HG02970 (cell line): Measurements from ENCODE around the gene TCF19.
"Not testable (repeated sequence)": the region's sequence is repeated elsewhere in the genome, so short reads cannot be mapped to it uniquely, and the experiment has no call there.

Experiments used
- ATAC-seq: cut with Tn5 transposase; IDR thresholded peaks from one replicate; pipeline ENCODE4 v1.9.1; 2021; ENCODE audit warnings: mild to moderate bottlenecking, moderate library complexity, moderate number of reproducible peaks; ENCODE audit not compliant: unreplicated experiment, low FRiP score

Gene TCF19

DNA sequence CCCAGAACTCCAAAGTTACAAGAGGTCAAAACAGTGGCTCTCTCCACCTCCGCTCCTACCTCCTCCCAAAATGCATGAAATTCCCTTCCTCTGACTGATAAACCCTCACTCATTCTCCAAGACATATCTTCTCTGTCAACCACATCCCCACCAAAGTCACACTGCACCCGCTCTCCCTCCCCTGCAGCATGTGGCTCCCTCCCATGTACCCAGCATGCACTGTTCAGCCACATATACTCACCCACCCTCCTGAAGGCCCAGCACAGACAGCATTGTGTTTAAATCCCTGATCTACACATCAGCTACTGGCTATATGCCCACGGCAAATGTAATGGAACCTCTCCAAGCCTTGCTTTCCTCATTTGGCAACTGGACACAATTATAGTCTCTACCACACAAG is 17.6 kb downstream of the TCF19 start:
- no peak for ATAC-seq

DNA sequence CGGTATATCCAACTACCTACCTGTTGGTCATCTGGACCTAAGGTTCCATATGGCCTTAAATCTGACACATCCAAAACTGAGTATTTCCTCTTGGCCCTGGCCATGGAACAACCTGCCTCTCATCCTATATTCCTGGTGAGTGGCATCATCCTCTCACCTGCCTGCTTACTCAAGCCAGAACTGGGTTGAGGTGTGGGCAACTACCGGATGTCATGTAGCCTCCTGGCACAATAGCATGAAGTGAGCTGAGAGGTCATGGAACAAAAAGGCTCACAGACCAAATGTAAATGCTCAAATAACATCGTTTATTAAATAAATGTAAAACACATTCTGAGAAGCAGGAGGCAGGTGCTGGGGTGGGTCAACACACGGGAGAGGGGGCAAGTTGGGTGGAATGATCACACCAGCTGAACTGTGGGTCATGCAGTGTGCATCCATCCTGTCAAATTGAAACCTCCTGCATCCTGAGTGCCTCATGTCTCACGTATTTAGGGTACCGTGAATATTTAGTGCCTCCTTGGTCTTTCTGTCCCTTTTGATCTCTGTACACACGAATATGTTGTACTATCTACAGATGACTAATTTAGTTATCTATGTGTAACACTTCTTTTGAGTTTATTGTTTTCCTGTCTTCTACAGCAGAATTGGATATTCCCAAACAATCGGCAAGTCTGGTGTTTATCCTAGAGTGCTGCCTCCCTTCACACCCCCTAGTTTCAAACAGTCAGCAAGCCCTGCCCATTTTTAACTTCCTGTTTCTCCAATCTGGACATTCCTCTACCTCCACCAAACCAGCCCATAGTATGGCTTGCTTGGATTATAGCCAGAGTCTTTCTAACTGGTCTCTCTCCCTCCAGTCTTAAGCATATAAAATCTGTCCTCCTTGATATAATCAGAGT is 20.0 kb downstream of the TCF19 start:
- ATAC-seq = no peak

DNA sequence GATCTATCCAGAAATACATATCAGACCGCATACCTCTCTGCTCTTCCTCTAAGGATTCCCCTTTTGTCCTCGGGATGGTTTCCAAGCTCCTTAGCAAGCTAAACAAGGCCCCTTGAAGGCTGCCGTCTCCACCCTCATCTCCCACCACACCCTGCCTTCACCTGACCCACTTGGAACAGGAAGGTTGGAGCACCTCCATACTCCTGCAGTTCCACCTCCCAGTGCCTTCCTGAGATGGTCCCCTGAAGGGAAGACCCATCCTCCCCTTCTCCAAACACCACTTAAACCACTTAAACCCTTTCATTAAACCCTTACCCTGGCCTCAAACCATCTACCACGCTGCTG is 20.6 kb downstream of the TCF19 start:
- no peak for ATAC-seq

DNA sequence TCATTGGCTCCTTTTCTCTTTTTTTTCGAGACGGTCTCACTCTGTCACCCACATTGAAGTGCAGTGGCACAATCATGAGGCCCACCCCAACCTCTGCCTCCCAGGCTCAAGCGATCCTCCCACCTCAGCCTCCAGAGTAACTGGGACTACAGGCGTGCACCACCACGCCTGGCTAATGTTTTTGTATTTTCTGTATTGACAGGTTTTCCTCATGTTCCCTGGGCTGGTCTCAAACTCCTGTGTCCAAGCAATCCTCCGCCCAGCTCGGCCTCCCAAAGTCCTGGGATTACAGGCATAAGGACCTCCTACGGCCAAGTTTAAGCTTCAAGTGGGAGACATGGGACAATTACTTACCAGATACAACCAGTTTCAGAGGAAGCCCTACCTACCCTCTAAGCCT is 21.5 kb downstream of the TCF19 start:
- ATAC-seq = no peak

DNA sequence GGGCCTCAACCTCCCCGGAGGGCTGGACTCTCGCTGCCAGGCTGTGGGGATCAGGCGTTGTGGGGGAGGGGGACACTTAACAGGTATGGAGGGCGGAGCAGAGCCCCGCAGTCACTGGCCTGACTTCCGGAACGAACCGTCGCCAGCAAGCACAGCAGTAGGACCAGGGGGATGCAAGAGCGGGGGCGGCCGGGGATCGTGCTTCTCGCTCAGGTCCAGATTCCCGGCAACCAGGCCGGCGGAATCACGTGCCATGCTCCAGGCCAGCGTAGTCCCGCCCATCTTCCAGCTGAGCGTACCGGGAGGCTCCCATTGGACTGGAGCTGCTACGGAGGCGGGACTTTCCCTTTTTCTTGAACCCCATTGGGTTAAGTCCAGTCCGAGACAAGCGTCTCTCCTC is 22.1 kb downstream of the TCF19 start:
- ATAC-seq = no peak

DNA sequence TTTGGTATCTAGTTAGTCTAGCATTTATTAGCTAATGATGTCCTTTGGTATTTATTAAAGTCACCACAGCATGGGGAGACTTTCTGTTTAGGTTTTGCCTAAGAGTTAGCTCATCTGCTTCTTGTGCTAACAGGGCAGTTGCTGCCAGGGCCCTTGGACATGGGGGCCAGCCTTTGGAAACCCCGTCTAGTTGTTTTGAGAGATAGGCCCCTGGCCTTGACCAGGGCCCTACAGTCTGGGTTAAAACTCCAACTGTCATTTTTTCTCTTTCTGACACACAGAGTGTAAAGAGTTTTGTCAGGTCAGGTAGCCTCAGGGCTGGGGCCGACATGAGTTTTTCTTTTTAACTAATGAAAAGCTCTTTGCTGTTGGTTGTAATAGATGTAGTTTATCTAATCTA is 24.9 kb downstream of the TCF19 start:
- ATAC-seq = not testable (repeated sequence)

DNA sequence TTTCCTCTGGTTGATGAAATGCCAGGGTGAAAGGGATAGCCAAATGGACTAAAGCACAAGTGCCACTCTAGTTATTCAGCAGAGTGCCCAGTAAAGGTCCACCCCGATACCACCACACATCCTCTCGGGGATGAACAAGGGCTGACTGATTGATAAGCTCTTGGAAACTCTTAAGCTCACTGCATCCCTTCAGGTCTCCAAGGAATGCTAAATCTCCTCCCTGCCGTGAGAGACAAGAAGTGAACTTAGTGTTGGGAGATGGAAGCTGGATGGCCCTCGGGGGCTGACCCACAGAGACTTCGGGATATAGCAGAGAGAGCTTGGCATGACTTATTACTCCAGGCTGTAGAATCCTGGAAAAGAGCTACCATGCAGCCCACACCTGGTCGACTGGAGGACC is 25.5 kb downstream of the TCF19 start:
- not testable (repeated sequence) for ATAC-seq

DNA sequence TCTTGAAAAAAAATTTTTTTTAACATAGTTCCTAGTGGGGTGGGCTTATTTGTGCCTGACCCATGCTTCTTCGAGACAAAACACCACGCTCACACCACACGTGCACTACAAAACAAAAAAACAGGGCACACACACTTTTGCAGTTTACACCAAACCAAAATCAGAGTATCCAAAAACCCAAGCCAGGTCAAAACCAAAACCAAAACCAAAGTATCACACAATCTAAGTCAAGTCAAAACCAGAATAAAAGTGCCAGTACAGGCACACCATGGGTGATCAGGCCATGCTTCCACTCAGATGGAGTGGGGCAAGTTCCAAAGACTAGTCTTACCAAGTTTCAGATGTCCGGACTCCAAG is 27.3 kb downstream of the TCF19 start:
- not testable (repeated sequence) for ATAC-seq

DNA sequence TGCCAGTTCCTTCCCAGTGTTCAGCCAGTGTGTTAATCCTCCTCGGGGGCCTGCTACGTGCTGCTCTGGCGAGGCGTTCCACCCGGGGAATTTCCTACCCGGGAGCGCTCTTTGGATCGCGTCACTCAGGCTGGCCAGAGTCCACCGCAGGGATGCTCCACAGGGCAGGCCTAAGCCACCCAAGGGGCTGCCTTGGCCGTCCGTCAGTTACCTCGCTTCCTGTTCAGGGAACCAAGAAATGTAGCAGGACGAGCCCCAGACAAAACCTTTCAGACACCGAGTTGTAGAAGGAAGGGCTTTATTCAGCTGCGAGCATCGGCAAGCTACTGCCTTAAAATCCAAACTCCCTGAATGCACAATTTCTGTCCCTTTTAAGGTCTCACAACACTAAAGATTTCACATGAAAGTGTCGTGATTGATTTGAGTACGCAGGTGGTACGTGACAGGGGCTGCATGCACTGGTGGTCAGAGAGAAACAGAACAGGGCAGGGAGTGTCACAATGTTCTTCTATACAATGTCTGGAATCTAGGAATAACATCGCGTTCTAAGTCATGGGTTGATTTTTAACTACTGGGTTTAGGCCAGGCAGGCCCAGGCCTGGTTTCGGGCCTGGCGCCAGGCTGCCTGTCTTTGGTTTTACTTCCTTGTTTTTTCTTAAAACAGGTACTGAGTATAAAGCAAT is 27.8 kb downstream of the TCF19 start:
- no peak for ATAC-seq

DNA sequence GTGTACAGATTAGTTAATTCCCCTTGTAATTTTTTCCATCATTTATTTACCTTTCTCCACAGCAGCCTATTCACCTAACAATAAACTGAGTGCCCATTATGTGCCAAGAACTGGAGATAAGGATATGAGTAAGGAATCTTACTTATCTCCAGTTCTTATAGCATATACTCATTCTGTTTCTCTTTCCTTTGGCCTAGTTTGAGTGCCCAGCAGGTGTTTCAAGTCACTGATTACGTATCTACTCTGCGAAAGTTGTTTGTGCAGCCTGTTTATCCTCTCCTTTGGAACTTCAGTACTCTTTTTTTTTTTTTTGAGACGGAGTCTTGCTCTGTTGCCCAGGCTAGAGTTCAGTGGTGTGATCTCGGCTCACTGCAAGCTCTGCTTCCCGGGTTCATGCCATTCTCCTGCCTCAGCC is 29.4 kb downstream of the TCF19 start:
- no peak for ATAC-seq

DNA sequence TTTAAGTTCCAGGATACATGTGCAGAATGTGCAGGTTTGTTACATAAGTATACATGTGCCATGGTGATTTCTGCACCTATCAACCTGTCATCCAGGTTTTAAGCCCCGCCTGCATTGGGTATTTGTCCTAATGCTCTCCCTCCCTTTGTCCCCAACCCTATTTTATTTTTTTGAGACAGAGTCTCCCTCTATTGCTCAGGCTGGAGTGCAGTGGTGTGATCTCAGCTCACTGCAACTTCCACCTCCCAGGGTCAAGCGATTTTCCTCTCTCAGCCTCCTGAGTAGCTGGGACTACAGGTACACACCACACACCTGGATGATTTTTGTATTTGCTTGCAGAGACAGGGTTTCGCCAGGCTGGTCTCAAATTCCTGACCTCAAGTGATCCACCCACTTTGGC is 30.8 kb downstream of the TCF19 start:
- ATAC-seq = not testable (repeated sequence)

DNA sequence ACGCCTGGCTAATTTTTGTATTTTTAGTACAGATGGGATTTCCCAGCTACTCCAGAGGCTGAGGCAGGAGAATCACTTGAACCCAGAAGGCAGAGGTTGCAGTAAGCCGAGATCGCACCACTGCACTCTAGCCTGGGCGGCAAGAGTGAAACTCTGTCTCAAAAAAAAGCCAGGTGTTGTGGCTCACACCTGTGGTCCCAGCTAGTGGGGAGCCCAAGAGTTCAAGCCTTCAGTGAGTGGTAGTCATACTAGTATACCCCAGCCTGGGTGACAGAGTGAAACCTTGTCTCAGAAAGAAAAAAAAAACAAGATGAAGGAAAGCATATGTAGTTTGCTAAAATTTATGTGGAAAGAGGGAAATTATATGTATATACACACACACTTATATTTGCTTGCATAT is 32.1 kb downstream of the TCF19 start:
- ATAC-seq = peak; percentile 63

DNA sequence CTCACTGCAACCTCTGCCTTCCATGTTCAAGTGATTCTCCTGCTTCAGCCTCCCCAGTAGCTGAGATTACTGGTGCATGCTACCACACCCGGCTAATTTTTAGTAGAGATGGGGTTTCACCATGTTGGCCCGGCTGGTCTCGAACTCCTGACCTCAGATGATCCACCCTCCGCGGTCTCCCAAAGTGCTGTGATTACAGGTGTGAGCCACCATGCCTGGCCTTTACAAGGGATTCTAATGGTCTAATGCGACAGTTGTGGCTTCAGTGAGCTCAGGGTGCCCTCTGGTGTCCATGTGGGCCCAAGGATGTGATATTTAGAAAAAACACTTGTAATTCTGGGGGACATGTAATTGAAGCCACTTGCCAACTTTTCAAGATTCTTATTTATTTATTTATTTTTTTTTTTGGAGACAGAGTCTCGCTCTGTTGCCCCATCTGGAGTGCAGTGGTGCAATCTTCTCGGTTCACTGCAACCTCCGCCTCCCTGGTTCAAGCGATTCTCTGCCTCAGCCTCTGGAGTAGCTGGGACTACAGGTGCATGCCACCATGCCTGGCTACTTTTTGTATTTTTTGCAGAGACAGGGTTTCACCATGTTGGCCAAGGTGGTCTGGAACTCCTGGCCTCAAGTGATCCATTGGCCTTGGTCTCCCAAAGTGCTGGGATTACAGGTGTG is 34.2 kb downstream of the TCF19 start:
- not testable (repeated sequence) for ATAC-seq

DNA sequence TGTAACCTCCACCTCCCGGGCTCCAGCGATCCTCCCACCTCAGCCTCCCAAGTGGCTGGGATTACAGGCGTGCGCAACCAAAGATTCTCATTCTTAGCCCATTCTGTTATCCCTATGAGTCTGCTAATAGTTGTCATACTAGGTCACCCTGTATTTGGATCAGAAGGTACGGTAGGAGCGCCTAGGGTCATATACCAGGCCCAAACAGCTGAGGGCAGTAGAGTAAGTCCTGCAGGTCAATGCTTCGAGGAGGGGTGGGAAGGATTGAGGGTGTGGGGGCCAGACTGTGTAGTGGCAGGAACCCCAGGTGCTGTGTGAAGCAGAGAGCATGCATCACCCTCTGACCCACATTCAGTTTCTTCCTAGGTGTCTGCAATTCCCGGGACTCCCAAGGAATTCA is 34.8 kb downstream of the TCF19 start:
- ATAC-seq = no peak

DNA sequence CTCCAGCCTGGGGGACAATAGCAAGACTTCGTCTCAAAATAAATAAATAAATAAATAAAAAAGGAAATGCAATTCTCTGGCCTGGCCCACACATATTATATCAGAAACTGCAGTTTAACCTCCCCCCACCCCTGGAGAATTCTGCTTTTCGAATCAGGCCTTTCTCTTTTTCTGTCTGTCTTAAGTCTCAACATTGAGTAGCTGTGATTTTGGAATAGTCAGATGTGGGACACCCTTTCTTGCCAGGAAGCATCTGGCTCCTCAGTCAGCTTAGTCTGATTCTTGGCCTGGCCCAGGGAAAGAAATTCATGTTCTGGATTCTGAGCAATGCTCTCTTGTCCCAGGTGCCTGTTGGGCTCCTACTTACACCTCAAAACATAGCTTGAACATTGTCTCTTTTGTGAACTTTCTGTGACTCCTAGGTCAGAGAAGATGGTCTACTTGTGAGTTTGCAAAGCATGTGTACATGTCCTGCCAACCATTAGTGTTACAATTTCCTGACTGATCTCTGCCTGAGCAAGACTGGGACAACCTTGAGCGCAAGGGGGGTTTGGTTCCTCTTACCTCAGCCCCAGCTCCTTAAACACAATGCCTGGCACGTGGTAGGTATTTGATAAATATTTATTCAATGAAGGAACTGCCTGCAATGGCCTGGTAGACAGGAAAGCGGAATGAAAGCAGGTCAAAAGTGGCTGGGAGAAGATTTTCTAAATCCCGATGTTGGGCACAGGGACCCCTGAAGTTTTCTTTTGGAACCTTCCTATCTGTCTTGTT is 35.9 kb downstream of the TCF19 start:
- no peak for ATAC-seq

DNA sequence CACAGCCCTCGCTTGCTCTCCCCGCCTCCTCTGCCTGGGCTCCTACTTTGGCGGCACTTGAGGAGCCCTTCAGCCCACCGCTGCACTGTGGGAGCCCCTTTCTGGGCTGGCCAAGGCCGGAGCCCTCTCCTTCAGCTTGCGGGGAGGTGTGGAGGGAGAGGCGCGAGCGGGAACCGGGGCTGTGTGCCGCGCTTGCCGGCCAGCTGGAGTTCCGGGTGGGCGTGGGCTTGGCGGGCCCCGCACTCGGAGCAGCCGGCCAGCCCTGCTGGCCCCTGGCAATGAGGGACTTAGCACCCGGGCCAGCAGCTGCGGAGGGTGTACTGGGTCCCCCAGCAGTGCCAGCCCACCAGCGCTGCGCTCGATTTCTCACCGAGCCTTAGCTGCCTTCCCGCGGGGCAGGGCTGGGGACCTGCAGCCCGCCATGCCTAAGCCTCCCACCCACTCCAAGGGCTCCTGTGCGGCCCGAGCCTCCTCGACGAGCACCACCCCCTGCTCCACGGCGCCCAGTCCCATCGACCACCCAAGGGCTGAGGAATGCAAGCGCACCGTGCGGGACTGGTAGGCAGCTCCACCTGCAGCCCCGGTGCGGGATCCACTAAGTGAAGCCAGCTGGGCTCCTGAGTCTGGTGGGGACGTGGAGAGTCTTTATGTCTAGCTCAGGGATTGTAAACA is 37.1 kb downstream of the TCF19 start:
- not testable (repeated sequence) for ATAC-seq

DNA sequence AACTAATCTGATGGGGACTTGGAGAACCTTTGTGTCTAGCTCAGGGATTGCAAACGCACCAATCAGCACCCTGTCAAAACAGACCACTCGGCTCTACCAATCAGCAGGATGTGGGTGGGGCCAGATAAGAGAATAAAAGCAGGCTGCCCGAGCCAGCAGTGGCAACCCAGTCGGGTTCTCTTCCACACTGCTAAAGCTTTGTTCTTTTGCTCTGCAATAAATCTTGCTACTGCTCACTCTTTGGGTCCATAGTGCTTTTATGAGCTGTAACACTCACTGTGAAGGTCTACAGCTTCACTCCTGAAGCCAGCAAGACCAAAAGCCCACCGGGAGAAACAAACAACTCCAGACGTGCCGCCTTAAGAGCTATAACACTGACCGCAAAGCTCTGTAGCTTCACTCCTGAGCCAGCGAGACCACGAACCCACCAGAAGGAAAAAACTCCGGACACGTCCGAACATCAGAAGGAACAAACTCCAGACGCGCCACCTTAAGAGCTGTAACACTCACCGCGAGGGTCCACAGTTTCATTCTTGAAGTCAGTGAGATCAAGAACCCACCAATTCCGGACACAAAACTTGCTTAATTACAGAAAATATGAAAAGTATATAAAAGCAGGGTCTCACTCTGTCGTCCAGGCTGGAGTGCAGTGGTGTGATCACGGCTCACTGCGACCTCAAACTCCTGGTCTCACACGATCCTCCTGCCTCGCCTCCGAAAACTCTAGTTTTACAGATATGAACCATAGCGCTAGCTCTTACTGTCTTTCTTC is 38.0 kb downstream of the TCF19 start:
- not testable (repeated sequence) for ATAC-seq

DNA sequence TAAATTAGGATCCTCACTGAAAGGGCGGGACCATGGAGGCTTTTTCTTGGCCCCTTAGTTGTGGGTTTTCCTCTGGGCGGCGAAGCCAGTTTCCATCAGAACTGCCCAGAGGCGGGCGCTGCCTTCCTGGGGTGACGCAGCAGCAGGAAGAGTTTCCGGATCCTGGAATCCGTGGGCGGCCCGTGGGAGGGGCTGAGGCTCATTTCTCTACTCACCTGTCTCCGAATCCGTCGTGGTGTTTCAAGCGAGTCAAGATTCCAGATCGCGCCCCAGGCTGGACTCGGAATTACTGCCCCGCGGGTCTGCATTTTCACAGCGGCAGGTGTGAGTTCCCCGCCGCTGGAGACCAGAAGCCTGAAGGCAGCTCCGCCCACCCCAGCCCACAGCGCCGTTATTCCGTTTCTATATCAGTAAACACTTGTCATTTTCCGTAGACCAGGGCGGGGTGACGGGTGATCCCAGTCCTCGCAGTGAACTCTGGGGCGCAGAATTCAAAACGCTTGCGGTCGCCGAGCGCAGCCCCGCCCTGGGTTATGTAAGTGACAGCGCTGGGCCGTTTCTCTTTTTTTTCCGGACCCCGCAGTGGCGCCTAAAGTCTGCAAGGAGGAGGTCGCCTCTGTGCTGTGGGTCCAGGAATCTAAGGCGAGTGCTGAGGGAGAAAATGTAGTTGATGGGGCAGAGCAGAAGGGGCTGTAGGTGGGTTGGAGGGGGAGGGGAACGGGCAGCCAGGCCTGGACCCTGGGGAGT is 39.3 kb downstream of the TCF19 start:
- peak; percentile 64 for ATAC-seq

DNA sequence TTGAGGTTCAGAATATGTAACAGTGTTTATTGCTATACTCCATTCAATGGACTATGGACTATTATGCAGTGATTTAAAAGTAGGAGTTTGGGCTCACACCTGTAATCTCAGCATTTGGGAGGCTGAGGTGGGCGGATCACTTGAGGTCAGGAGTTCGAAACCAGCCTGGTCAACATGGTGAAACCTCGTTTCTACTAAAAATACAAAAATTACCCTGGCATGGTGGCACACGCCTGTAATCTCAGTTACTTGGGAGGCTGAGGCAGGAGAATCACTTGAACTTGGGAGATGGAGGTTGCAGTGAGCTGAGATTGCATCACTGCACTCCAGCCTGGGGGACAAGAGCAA is 40.7 kb downstream of the TCF19 start:
- ATAC-seq = not testable (repeated sequence)
